Trophoblast cell (in vitro differentiated cells and primary cell): Measurements from ENCODE around the gene TOP3A.

ENCODE experiments used
- DNase-seq, 2 donors: peaks; one replicate each; pipeline ENCODE4 v3.0.0-alpha.2; 2016
- H2AFZ ChIP-seq: 2 replicates; pipeline ENCODE4 v1.6.1; 2013; ENCODE audit warnings: low read length, moderate library complexity, mild to moderate bottlenecking; ENCODE audit not compliant: insufficient read depth, poor library complexity
- H2AK5ac ChIP-seq: 2 replicates; pipeline ENCODE4 v1.6.1; 2013; ENCODE audit warnings: mild to moderate bottlenecking, low read length
- H2BK120ac ChIP-seq: 2 replicates; pipeline ENCODE4 v1.6.1; 2013; ENCODE audit warnings: low read length, mild to moderate bottlenecking, moderate library complexity; ENCODE audit not compliant: insufficient read depth, poor library complexity
- H2BK12ac ChIP-seq: 2 replicates; pipeline ENCODE4 v1.6.1; 2013; ENCODE audit warnings: mild to moderate bottlenecking, low read length, moderate library complexity
- H2BK5ac ChIP-seq: 2 replicates; pipeline ENCODE4 v1.6.1; 2013; ENCODE audit warnings: low read length, low read depth, moderate library complexity, mild to moderate bottlenecking; ENCODE audit not compliant: poor library complexity
- H3K14ac ChIP-seq: 2 replicates; pipeline ENCODE4 v1.6.1; 2013; ENCODE audit warnings: mild to moderate bottlenecking, low read length
- H3K18ac ChIP-seq: 2 replicates; pipeline ENCODE4 v1.6.1; 2013; ENCODE audit warnings: mild to moderate bottlenecking, low read length
- H3K23ac ChIP-seq: 2 replicates; pipeline ENCODE4 v1.6.1; 2013; ENCODE audit warnings: low read length
- H3K27ac ChIP-seq: 2 replicates; pipeline ENCODE4 v1.5.1; 2013; ENCODE audit warnings: low read depth, mild to moderate bottlenecking, inconsistent platforms, low read length, moderate library complexity
- H3K27me3 ChIP-seq: 2 replicates; pipeline ENCODE4 v1.6.1; 2013; ENCODE audit warnings: inconsistent platforms, mild to moderate bottlenecking, low read length, moderate library complexity; ENCODE audit not compliant: insufficient read depth
- H3K36me3 ChIP-seq, 2 experiments: 1 replicate in 1 of 2; 2 replicates in 1 of 2; pipeline ENCODE4 v1.6.1; 2013; ENCODE audit warnings: low read length in 2 of 2, mild to moderate bottlenecking in 2 of 2, moderate library complexity in 1 of 2; ENCODE audit not compliant: insufficient read depth in 2 of 2, control insufficient read depth in 1 of 2
- H3K4ac ChIP-seq: 2 replicates; pipeline ENCODE4 v1.6.1; 2013; ENCODE audit warnings: low read depth, mild to moderate bottlenecking, low read length, moderate library complexity
- H3K4me1 ChIP-seq, 2 experiments: 1 replicate in 1 of 2; 2 replicates in 1 of 2; pipeline ENCODE4 v1.6.1; 2013; ENCODE audit warnings: low read length in 2 of 2, mild to moderate bottlenecking in 2 of 2, moderate library complexity in 1 of 2; ENCODE audit not compliant: insufficient read depth in 2 of 2, control insufficient read depth in 1 of 2
- H3K4me2 ChIP-seq: 2 replicates; pipeline ENCODE4 v1.6.1; 2013; ENCODE audit warnings: inconsistent platforms, mild to moderate bottlenecking, low read length, moderate library complexity
- H3K4me3 ChIP-seq: 2 replicates; pipeline ENCODE4 v1.5.1; 2013; ENCODE audit warnings: mild to moderate bottlenecking, low read depth, low read length, inconsistent platforms
- H3K79me1 ChIP-seq: one replicate; pipeline ENCODE4 v1.6.1; 2013; ENCODE audit warnings: low read length
- H3K79me2 ChIP-seq: 2 replicates; pipeline ENCODE4 v1.6.1; 2013; ENCODE audit warnings: low read length, mild to moderate bottlenecking; ENCODE audit not compliant: control insufficient read depth, insufficient read depth, poor library complexity
- H3K9ac ChIP-seq: 2 replicates; pipeline ENCODE4 v1.6.1; 2013; ENCODE audit warnings: mild to moderate bottlenecking, low read length
- H3K9me3 ChIP-seq: 2 replicates; pipeline ENCODE4 v1.6.1; 2013; ENCODE audit warnings: low read depth, mild to moderate bottlenecking, control low read depth, inconsistent platforms, low read length; ENCODE audit not compliant: insufficient read depth
- H4K12ac ChIP-seq: 2 replicates; pipeline ENCODE4 v1.6.1; 2013; ENCODE audit warnings: low read depth, mild to moderate bottlenecking, low read length, moderate library complexity
- H4K8ac ChIP-seq: 2 replicates; pipeline ENCODE4 v1.6.1; 2013; ENCODE audit warnings: low read depth, mild to moderate bottlenecking, low read length, moderate library complexity
- H4K91ac ChIP-seq: one replicate; pipeline ENCODE4 v1.6.1; 2013; ENCODE audit warnings: low read depth, mild to moderate bottlenecking, low read length, moderate library complexity
- WGBS: extraction: QIAGEN DNeasy Blood & Tissue Kit; methylation state at CpG from one replicate; pipeline ENCODE4 v1.1.7; 2013; ENCODE audit warnings: missing lambda C conversion rate; ENCODE audit not compliant: insufficient read length, insufficient coverage; ENCODE audit errors: extremely low coverage; 5-methylcytosine and 5-hydroxymethylcytosine counted together

Gene TOP3A

GRCh38 chr17:18361837-18362697 lies 47.3 kb upstream of the TOP3A start:
- peak in 1 of 2 donors; percentile 12 for DNase-seq
- Histone ChIP-seq H2AFZ (peak overlapping the region; percentile 77), H2AK5ac (no peak overlapping the region), H3K18ac (no peak overlapping the region), H3K4me1 (peaks cover 2 to 8% of the 10 kb centered on the region in 2 experiments), H4K8ac (no peak overlapping the region), H3K4me3 (peak overlapping the region; percentile 98), H3K36me3 (peaks cover 7 to 15% of the 10 kb centered on the region in 2 experiments), H3K27ac (no peak overlapping the region), H2BK5ac (no peak overlapping the region), H3K79me2 (peaks cover 12% of the 10 kb centered on the region), H4K91ac (peak overlapping the region; percentile 87), H3K4me2 (peak overlapping the region; percentile 65), H3K27me3 (no peaks in the 10 kb centered on the region), H2BK120ac (no peak overlapping the region), H3K79me1 (peaks cover 6% of the 10 kb centered on the region), H3K9me3 (no peaks in the 10 kb centered on the region), H4K12ac (no peak overlapping the region), H3K14ac (no peak overlapping the region), H3K9ac (no peak overlapping the region), H2BK12ac (no peak overlapping the region), H3K4ac (peak overlapping the region; percentile 64), H3K23ac (no peak overlapping the region)
- WGBS = 100% methylated on average over 2 of the region's 15 CpGs

GRCh38 chr17:18360518-18360917 lies 45.7 kb upstream of the TOP3A start:
- Histone ChIP-seq H3K4me3 (no peak overlapping the region), H3K4me1 (peaks cover 2 to 8% of the 10 kb centered on the region in 2 experiments), H3K9me3 (no peaks in the 10 kb centered on the region), H2BK5ac (no peak overlapping the region), H3K79me1 (peaks cover 6% of the 10 kb centered on the region), H2AFZ (no peak overlapping the region), H4K12ac (no peak overlapping the region), H3K23ac (no peak overlapping the region), H3K79me2 (peaks cover 12% of the 10 kb centered on the region), H3K14ac (no peak overlapping the region), H2AK5ac (no peak overlapping the region), H3K27me3 (no peaks in the 10 kb centered on the region), H3K18ac (no peak overlapping the region), H3K36me3 (peaks cover 7 to 16% of the 10 kb centered on the region in 2 experiments), H2BK12ac (no peak overlapping the region), H4K91ac (no peak overlapping the region), H3K4ac (peak overlapping the region; percentile 86), H2BK120ac (no peak overlapping the region), H4K8ac (no peak overlapping the region), H3K27ac (no peak overlapping the region), H3K9ac (peak overlapping the region; percentile 40), H3K4me2 (no peak overlapping the region)
- no peak for DNase-seq
- WGBS = no CpG with 5 or more reads among the region's 8 CpGs

- Histone ChIP-seq H3K9me3 (no peaks in the 10 kb centered on the region), H4K12ac (no peak overlapping the region), H2BK5ac (no peak overlapping the region), H2AK5ac (no peak overlapping the region), H3K27me3 (no peaks in the 10 kb centered on the region), H3K79me1 (no peaks in the 10 kb centered on the region), H2BK120ac (no peak overlapping the region), H3K14ac (no peak overlapping the region), H3K4ac (no peak overlapping the region), H3K36me3 (peaks cover 18 to 33% of the 10 kb centered on the region in 2 experiments), H3K27ac (no peak overlapping the region), H3K23ac (no peak overlapping the region), H3K79me2 (peaks cover 4% of the 10 kb centered on the region), H3K4me2 (no peak overlapping the region), H3K18ac (no peak overlapping the region), H2AFZ (no peak overlapping the region), H4K91ac (no peak overlapping the region), H4K8ac (no peak overlapping the region), H3K4me1 (no peaks in the 10 kb centered on the region), H2BK12ac (no peak overlapping the region), H3K4me3 (no peak overlapping the region), H3K9ac (no peak overlapping the region)
- WGBS = no CpG with 5 or more reads among the region's 10 CpGs
- peak in 1 of 2 donors; percentile 19 for DNase-seq
Observed at GRCh38 chr17:18356624-18357023, 41.8 kb upstream of the TOP3A start.

GRCh38 chr17:18353541-18353940 lies 38.7 kb upstream of the TOP3A start:
- H3K9ac ChIP-seq = no peak overlapping the region
- no peak overlapping the region for H4K91ac ChIP-seq
- no peak overlapping the region for H3K23ac ChIP-seq
- H3K9me3 ChIP-seq = no peaks in the 10 kb centered on the region
- no peaks in the 10 kb centered on the region for H3K4me1 ChIP-seq
- no peak overlapping the region for H2AFZ ChIP-seq
- no peak overlapping the region for H4K8ac ChIP-seq
- H3K4ac ChIP-seq = no peak overlapping the region
- WGBS = no CpG with 5 or more reads among the region's 6 CpGs
- no peaks in the 10 kb centered on the region for H3K27me3 ChIP-seq
- H3K14ac ChIP-seq = no peak overlapping the region
- no peak overlapping the region for H2AK5ac ChIP-seq
- no peak overlapping the region for H3K4me2 ChIP-seq
- DNase-seq = no peak
- H3K27ac ChIP-seq = no peak overlapping the region
- peaks cover 21 to 26% of the 10 kb centered on the region in 2 experiments for H3K36me3 ChIP-seq
- H2BK120ac ChIP-seq = no peak overlapping the region
- H2BK12ac ChIP-seq = no peak overlapping the region
- H3K79me1 ChIP-seq = no peaks in the 10 kb centered on the region
- no peak overlapping the region for H2BK5ac ChIP-seq
- no peak overlapping the region for H3K4me3 ChIP-seq
- no peak overlapping the region for H3K18ac ChIP-seq
- no peaks in the 10 kb centered on the region for H3K79me2 ChIP-seq
- H4K12ac ChIP-seq = no peak overlapping the region
